SW480 (cell line): ENCODE measurements around the gene GTF3C2.

ENCODE experiments used
- DNase-seq: peaks from one replicate; pipeline ENCODE4 v3.0.0-alpha.2; 2016; ENCODE audit warnings: low spot score

GTF3C2 gene

DNA sequence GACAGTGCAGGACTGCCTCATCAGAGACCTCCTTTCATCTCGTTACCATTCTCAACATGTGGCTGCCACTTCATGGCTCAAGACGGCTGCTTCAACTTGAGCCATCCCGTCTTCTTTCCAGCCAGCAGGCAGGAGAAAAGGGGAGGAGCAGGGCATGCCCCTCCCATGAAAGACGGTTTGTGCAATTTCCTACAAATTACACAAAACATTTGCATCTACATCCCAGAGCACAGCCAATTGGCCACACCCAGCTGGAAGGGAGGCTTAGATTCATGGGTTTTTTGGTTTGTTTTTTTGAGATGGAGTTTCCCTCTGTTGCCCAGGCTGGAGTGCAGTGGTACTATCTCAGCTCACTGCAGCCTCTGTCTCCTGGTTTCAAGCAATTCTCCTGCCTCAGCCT is 60.1 kb downstream of the GTF3C2 start:
- DNase-seq, result no peak

DNA sequence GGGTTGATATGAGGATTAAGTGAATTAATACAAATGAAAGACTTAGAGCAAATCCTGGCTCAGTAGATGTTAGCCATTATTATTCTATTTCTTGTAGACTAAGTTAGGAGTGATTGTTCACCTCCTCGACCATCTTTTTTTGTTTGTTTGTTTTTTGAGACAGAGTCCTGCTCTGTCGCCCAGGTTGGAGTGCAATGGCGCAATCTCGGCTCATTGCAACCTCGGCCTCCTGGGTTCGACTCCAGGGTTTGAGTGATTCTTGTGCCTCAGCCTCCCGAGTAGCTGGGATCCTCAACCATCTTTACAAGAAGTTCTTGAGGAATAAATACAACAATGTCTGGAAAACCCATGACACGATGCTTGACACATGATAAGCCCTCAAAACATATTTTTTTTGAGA is 61.6 kb downstream of the GTF3C2 start:
- no peak for DNase-seq

DNA sequence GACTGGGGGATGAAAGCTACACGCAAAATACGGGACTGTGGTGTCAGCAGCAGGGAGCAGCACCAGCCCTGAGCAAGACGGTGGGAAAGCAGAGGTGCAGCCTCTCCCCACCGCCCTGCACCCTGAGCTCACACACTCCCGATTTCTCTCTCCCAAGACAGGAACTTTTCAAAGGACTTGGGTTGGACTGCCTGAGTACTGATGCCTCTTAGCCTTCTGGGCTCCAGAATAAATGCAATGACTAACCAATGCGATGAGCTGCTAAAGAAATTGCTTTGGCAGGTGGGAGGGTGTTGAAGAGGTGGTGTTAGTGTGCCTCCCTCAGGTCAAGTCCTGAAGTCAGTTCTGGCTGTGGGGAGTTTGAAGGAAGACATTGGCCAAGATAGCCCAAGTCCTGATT is 64.7 kb downstream of the GTF3C2 start:
- peak; percentile 34 for DNase-seq

DNA sequence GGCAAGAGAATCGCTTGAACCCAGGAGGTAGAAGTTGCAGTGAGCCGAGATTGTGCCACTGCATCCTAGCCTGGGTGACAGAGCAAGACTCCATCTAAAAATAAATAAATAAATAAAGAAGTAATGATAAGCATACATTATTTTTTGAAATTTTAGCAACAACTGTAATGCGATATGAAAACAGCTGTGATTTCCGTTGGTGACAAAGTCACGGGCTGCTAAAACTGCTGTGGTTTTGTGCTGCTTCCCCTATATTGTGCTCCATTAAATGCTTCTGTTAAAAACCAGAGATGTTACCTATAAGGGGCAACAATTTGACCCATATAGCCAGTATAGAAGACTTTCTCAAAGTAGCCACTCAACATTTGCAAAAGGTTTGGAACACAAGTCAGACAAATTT is 66.0 kb downstream of the GTF3C2 start:
- DNase-seq, result no peak

DNA sequence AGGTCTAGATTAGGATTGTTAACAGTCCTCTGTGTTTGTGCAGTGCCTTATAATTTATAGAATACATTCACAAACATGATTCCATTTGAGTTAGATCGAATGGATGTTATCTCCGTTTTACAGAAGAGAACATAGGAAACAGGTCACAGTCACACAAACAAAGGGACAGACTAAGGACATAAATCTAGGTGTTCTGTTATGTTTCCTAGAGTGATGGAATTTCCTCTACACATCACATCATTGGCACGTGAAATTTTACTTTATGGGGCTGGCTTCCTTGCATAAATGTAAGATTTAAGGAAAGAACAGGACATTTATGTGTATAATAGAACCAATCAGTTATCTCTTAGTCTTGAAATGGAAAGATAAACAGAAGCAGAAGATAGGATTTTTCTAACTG is 68.0 kb downstream of the GTF3C2 start:
- DNase-seq, result no peak

DNA sequence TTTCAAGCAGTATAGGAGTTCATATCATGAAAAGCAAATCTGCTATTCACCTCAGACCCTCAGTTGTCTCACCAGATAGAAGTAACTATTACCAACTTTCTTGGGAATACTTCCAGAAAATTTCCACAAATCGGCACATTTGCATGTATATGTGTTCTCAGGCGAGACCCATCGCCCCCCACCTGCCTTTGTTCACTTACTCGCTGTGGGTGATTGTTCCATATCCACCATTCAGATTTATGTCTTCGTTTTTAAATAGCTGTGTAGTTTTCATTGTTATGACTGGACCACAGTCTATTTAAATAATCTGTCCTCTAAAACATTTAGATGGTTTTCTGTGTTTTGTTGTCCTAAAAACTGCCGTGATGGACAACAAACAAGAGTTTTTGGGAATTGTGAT is 71.1 kb downstream of the GTF3C2 start:
- DNase-seq, result no peak

DNA sequence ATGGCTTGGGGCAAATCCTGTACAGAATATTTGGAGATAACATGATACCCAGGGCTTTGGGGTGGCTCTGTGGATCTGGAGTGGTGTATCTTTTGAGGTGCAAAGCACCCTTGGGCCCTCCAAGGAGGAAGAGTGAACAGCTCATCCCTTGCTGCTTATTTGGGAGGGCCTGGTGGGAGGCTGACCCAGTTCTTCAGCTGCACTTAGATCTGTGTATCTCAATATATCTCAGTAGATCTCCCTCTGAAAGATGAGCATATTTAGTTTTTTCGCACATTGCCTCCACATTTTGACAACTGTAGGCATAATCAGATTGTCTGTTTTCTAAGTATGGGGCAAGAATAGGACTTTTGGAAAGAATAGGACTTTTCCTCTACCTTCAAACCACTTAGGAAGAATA is 71.6 kb downstream of the GTF3C2 start:
- no peak for DNase-seq

DNA sequence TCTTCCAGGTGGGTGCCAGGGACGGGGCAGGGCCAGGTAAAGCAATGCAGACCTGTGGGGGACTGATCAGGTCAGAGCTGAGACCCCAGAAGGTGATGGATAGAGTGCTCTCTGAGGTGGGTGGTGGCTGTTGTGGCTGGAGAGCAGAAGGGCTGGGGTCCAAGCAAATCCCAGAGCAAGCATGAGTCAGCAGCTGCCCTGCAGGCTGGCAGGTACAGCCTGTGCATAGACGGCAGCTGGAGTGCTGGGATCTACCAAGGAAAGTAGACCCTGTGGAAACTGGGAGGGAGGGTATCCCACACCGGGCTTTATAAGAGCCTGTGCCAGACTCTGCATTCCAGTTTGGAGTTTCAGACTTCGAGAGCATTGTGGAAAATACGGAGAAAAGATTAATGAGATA is 73.7 kb downstream of the GTF3C2 start:
- no peak for DNase-seq

DNA sequence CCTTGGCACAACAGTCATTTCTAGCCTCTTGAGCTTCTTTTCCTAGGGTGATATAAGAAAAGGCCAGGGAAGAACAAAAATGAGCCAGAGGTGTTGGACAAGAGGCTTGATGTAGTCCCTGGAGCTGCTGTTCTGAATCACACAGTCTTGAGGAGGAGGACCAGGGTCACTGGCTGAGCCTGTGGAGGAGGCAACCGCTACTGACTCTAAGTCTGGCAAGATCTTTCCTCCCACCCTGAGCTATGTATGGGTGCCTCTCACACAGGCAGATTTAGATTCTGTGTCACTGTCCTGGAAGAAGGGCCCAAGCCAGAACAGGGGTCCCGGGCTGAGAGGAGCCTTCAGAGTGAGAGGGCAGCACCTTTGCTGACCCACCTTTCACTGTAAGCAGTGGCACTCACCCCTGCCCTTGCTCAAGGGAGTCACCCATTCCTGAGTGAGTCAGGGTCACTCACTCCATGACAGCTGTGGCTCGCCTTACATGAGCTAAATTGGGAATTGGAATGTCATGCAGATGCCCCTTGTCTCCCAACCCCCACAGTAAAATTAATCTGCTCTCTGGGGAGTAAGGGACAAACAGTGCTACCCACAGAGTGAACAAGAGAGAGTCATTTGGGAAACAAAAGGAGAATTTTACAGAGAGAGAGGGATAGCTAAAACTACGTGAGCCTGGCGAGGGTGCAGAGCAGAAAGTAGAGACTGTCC is 74.6 kb downstream of the GTF3C2 start, which contains the start of gene TRIM54:
Gene TRIM54 (plus strand): TSS at position 575 of the 705 bp plus-strand sequence. CDS start 303 bp downstream, outside the sequence.
- DNase-seq, result no peak

DNA sequence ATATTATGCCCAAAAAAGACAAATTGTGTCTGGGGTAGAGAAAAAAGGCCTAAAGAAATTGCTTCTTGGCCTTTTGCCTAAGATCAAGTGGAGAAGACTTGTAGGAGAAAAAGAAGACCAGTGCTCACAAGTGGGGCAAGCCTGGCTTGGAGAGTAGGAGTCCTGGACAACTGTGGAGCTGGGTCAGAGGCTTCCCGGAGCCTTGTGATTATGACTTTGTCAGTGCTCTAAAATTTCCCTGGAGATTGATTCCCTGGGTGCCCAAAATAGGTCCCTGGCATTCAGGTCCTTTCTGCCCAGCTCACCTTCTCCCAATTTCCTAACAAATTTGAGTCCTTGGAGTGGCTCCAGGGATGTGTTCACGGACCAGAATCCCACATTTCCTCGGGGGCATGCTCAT is 75.1 kb downstream of the GTF3C2 start:
- DNase-seq, result no peak

DNA sequence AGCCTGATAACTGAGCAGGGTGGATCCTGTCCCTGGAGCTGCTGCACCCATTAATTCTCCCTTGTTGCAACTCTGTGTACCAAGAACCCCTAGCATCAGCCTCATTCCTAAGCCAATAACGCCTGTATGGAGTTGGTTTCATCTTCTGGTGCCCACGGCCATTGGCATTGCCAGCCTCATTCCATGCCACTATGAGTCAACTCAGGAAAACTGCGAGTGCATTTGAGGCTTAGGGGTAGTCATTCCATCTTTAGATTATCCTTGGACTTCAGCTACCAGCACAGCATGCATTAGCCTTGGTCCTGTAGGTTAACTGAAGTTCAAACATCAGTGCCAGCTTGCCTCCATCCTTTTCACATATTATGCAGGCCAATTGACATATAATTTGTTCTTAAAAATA is 75.7 kb downstream of the GTF3C2 start:
- no peak for DNase-seq

DNA sequence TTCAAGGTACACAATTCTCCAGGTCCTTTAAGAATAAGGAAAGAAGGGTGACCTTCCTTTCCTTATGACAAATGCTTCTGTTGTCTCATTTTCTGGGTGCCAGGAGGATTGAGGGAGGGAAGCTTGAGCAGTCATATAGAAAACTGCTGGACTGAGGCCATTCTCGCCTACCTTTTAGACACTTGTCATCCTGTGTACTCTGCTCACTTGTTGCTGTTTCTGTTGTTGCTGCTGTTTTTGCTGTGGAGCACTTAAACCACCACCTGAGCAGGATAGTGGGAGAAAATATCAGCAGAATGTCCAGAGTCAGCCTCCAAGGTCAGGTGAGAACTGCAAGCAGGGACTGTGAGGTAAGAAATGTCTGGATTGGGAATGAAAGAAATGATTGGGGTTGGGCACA is 78.6 kb downstream of the GTF3C2 start:
- no peak for DNase-seq
